Keratinocyte (primary cell): ENCODE measurements around the gene NUCKS1. TPM values are rescaled to one million over a fixed set of nuclear protein-coding genes. Genes with fewer than 3 reads are reported as not detected.

Experiments used
- DNase-seq: peaks from one replicate; pipeline ENCODE4 v3.0.0-alpha.2; 2011; ENCODE audit warnings: low read depth, missing footprints, low spot score
- FAIRE-seq: peaks from 2 replicates; lab custom pipeline; 2011; peaks lifted over from hg19 to GRCh38; lab: Jason Lieb, UNC
- H2AFZ ChIP-seq: 2 replicates; pipeline ENCODE4 v1.6.0; 2012; ENCODE audit warnings: low read length, control low read depth, inconsistent platforms; ENCODE audit not compliant: control insufficient read depth
- H3K27ac ChIP-seq: 2 replicates; pipeline ENCODE4 v1.5.1; 2011; ENCODE audit warnings: low read length; ENCODE audit not compliant: control insufficient read depth, insufficient read depth
- H3K27me3 ChIP-seq: 3 replicates; pipeline ENCODE4 v1.6.0; 2011; ENCODE audit warnings: low read length; ENCODE audit not compliant: control insufficient read depth, insufficient read depth; ENCODE audit errors: extremely low read depth
- H3K36me3 ChIP-seq, 2 experiments: 2 replicates in 1 of 2; 3 replicates in 1 of 2; pipeline ENCODE4 v1.5.1; 2011; ENCODE audit warnings: low read length in 2 of 2, mild to moderate bottlenecking in 1 of 2; ENCODE audit not compliant: control insufficient read depth in 2 of 2, insufficient read depth in 2 of 2; ENCODE audit errors: extremely low read depth in 1 of 2
- H3K4me1 ChIP-seq: 3 replicates; pipeline ENCODE4 v1.5.1; 2011; ENCODE audit warnings: low read length; ENCODE audit not compliant: control insufficient read depth, insufficient read depth; ENCODE audit errors: extremely low read depth
- H3K4me2 ChIP-seq: 3 replicates; pipeline ENCODE4 v1.6.0; 2011; ENCODE audit warnings: low read depth, low read length; ENCODE audit not compliant: control insufficient read depth, insufficient read depth; ENCODE audit errors: extremely low read depth
- H3K4me3 ChIP-seq, 3 experiments: fragments of 200-600 bp in 1 of 3; sonication (generic) in 1 of 3; 2 replicates in 2 of 3; 3 replicates in 1 of 3; pipeline ENCODE4 v1.5.1; 2011 to 2016; ENCODE audit warnings: low read length in 3 of 3, mild to moderate bottlenecking in 3 of 3, control low read depth in 2 of 3, inconsistent platforms in 1 of 3, low read depth in 1 of 3, mixed read lengths in 1 of 3, mixed run types in 1 of 3, moderate library complexity in 1 of 3; ENCODE audit not compliant: control insufficient read depth in 2 of 3, insufficient read depth in 2 of 3; ENCODE audit errors: extremely low read depth in 1 of 3
- H3K79me2 ChIP-seq: 2 replicates; pipeline ENCODE4 v1.6.0; 2012; ENCODE audit warnings: low read length; ENCODE audit not compliant: control insufficient read depth, insufficient read depth
- H3K9ac ChIP-seq: 3 replicates; pipeline ENCODE4 v1.6.0; 2011; ENCODE audit warnings: low read length; ENCODE audit not compliant: control insufficient read depth, insufficient read depth; ENCODE audit errors: extremely low read depth
- H3K9me1 ChIP-seq: 3 replicates; pipeline ENCODE4 v1.6.0; 2011; ENCODE audit warnings: low read length; ENCODE audit not compliant: control insufficient read depth, insufficient read depth; ENCODE audit errors: extremely low read depth
- H3K9me3 ChIP-seq: 2 replicates; pipeline ENCODE4 v1.5.1; 2012; ENCODE audit warnings: low read depth, low read length; ENCODE audit not compliant: control insufficient read depth
- H4K20me1 ChIP-seq: 3 replicates; pipeline ENCODE4 v1.6.0; 2011; ENCODE audit warnings: low read length; ENCODE audit not compliant: control insufficient read depth, insufficient read depth; ENCODE audit errors: extremely low read depth
- CTCF ChIP-seq, 3 experiments: IDR thresholded peaks in 1 of 3; conservative IDR thresholded peaks in 1 of 3; optimal IDR thresholded peaks in 1 of 3; 2 replicates in 2 of 3; 3 replicates in 1 of 3; pipeline versions ENCODE3 to v1.5.1; 2011; ENCODE audit warnings: low read length in 3 of 3, mild to moderate bottlenecking in 3 of 3, moderate library complexity in 2 of 3, control low read depth in 1 of 3, inconsistent platforms in 1 of 3; ENCODE audit not compliant: insufficient read depth in 2 of 3; ENCODE audit errors: extremely low read depth in 1 of 3
- EZH2 ChIP-seq: IDR thresholded peaks from one replicate; pipeline ENCODE4 v1.6.1; 2012; ENCODE audit warnings: inconsistent platforms, mild to moderate bottlenecking, low read length, moderate library complexity
- dilution Hi-C: fragments of 300-500 bp; cut with MboI; formaldehyde crosslinking; loops from one replicate; pipeline ENCODE4 v1.7.0; 2020; ENCODE audit warnings: low sequenced_read_pairs; ENCODE audit not compliant: extremely low pct_ligation_motif_present
- polyA plus RNA-seq, 5 experiments: library from polyadenylated mRNA; depleted of rRNA in 3 of 5; stranded (reverse) in 3 of 5; stranded (forward) in 1 of 5; unstranded in 1 of 5; fragments of >200 nt; gene quantifications; 1 replicate in 1 of 5; 2 replicates in 3 of 5; 3 replicates in 1 of 5; pipeline versions ENCODE4 v1.2.1 to v1.2.3, GENCODE V29; 2011 to 2012; ENCODE audit warnings: missing spikeins in 2 of 5, low read depth in 1 of 5, low replicate concordance in 1 of 5

Gene NUCKS1
- polyA plus RNA-seq, 1 donor (not counting 4 experiments of a cell fraction or from before 2014, with no cell fraction given) = 71.6 TPM

- Histone ChIP-seq H3K36me3 (peaks cover 0 to 1% of the 10 kb centered on the region in 2 experiments), H3K9me1 (no peaks in the 10 kb centered on the region), H3K4me3 (no peak overlapping the region), H2AFZ (no peak overlapping the region), H3K79me2 (no peaks in the 10 kb centered on the region), H3K4me1 (no peaks in the 10 kb centered on the region), H3K9me3 (no peaks in the 10 kb centered on the region), H3K27me3 (no peaks in the 10 kb centered on the region), H4K20me1 (no peaks in the 10 kb centered on the region), H3K9ac (no peak overlapping the region), H3K4me2 (no peak overlapping the region), H3K27ac (no peak overlapping the region)
- FAIRE-seq (no peak), DNase-seq (no peak)
- TF ChIP-seq EZH2 (no peak), CTCF (optimal IDR thresholded peaks at IDR 0.05 in 1 of 3, IDR thresholded peaks at IDR 0.05 in 1 of 3, conservative IDR thresholded peaks at IDR 0.05 in 1 of 3; ENCODE audit: extremely low read depth in 1 of 3, insufficient read depth in 2 of 3, low read length in 3 of 3) (no peak)
- dilution Hi-C loops = no loop called here
Measured at GRCh38 chr1:205786601-205787000, 36.6 kb upstream of the NUCKS1 start.

DNA sequence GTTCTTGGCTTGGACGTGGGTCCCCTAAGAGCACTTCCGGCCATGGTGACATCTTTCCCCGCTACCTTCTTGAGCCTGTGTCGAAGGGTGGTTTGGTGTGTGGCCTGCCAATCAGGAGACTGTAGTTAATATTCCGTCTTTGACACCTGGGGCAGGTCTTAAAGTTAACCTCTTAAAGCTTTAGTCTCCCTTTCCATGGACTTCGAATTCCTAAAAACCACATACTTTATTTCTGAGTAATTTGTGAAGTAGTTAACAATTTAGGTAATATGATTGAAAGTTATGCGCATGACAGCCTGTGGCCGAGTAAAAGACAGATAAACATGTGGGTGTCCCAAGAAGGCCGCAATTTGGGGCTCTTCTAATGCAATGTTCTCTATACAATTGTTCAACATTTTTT, 35.5 kb upstream of the NUCKS1 start:
- no peaks in the 10 kb centered on the region for H3K79me2 ChIP-seq
- no peaks in the 10 kb centered on the region for H3K9me1 ChIP-seq
- TF ChIP-seq CTCF (optimal IDR thresholded peaks at IDR 0.05 in 1 of 3, IDR thresholded peaks at IDR 0.05 in 1 of 3, conservative IDR thresholded peaks at IDR 0.05 in 1 of 3; ENCODE audit: extremely low read depth in 1 of 3, insufficient read depth in 2 of 3, low read length in 3 of 3) (no peak), EZH2 (no peak)
- H3K27ac ChIP-seq = no peak overlapping the region
- no peak for DNase-seq
- H2AFZ ChIP-seq = no peak overlapping the region
- no peak for FAIRE-seq
- no peaks in the 10 kb centered on the region for H4K20me1 ChIP-seq
- no peak overlapping the region for H3K4me3 ChIP-seq
- H3K4me2 ChIP-seq = no peak overlapping the region
- no peaks in the 10 kb centered on the region for H3K27me3 ChIP-seq
- no peaks in the 10 kb centered on the region for H3K9me3 ChIP-seq
- H3K4me1 ChIP-seq = no peaks in the 10 kb centered on the region
- no peaks in the 10 kb centered on the region for H3K36me3 ChIP-seq
- dilution Hi-C loops = no loop called here
- no peak overlapping the region for H3K9ac ChIP-seq
